Suprapubic skin (tissue), 4 donors: Measurements from ENCODE around the gene STN1. TPM values are rescaled to one million over a fixed set of nuclear protein-coding genes. Genes with fewer than 3 reads are reported as not detected.

ENCODE experiments used
- DNase-seq, 2 donors: peaks; one replicate each; pipeline ENCODE4 v3.0.0-alpha.2; 2019; ENCODE audit warnings: low spot score in 2 of 2
- H3K27ac ChIP-seq: fragments of 200-600 bp; sonication (generic); one replicate; pipeline ENCODE4 v1.5.1; 2019
- H3K27me3 ChIP-seq: fragments of 200-600 bp; sonication (generic); one replicate; pipeline ENCODE4 v1.5.1; 2019
- H3K36me3 ChIP-seq: fragments of 200-600 bp; sonication (generic); one replicate; pipeline ENCODE4 v1.5.1; 2019
- H3K4me1 ChIP-seq: fragments of 200-600 bp; sonication (generic); one replicate; pipeline ENCODE4 v1.5.1; 2019
- H3K4me3 ChIP-seq: fragments of 200-600 bp; sonication (generic); one replicate; pipeline ENCODE4 v1.5.1; 2019; ENCODE audit warnings: mild to moderate bottlenecking
- H3K9me3 ChIP-seq: fragments of 200-600 bp; sonication (generic); one replicate; pipeline ENCODE4 v1.5.1; 2019
- EP300 ChIP-seq: sonication (generic); formaldehyde crosslinking; IDR thresholded peaks from one replicate; pipeline ENCODE4 v1.6.1; 2017; ENCODE audit warnings: antibody characterized with exemption
- POLR2A ChIP-seq, 2 donors: fragments of 450-650 bp; IDR thresholded peaks; one replicate each; pipeline ENCODE4 v1.6.1; 2017; ENCODE audit warnings: antibody characterized with exemption in 2 of 2, mild to moderate bottlenecking in 2 of 2, moderate library complexity in 2 of 2
- POLR2AphosphoS5 ChIP-seq, 3 donors: sonication (generic); formaldehyde crosslinking; IDR thresholded peaks; one replicate each; pipeline ENCODE4 v1.6.1; 2017; ENCODE audit warnings: antibody characterized with exemption in 3 of 3
- WGBS: methylation state at CpG from one replicate; pipeline ENCODE4 v1.1.5; 2018; 5-methylcytosine and 5-hydroxymethylcytosine counted together
- total RNA-seq, 4 donors: library from RNA; depleted of rRNA; stranded (reverse); fragments of >200 nt; gene quantifications; one replicate each; pipeline ENCODE4 v1.1.0, GENCODE V29; 2016
- TF ChIP-seq, protein P1 (sequence below), 2 donors: fragments of 200-600 bp in 1 of 2; fragments of 450-650 bp in 1 of 2; sonication (generic) in 1 of 2; IDR thresholded peaks; one replicate each; pipeline ENCODE4 v1.5.1; 2016 to 2019; ENCODE audit warnings: antibody characterized with exemption in 2 of 2, mild to moderate bottlenecking in 1 of 2, moderate library complexity in 1 of 2

The STN1 gene
- total RNA-seq, 4 donors from 2014 or later: 13.8 to 24.8 (median 22.9) TPM

DNA sequence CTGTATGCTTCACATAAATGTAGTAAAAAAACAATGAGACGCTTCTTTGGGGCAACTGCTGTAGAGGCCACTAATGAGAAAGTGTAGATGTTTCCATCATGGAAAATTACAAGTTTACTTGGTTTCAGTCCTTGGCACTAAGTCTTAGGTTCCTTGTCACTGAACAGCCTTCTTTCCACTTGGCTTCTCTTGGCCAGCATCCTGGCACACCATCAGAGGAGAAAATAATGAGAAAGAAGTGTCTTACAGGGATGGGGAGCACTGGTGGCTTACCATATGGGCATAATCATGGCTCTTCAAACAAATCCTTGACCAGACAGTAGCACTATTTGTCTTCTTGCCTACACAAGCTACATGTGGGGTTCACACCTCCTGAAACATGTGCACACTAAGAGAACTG lies 40.1 kb downstream of the STN1 start:
- 88% methylated on average over 1 of the region's 1 CpG for WGBS
- H3K9me3 ChIP-seq: no peaks in the 10 kb centered on the region
- no peak overlapping the region for H3K4me3 ChIP-seq
- DNase-seq: no peak
- H3K36me3 ChIP-seq: peaks cover 35% of the 10 kb centered on the region
- no peaks in the 10 kb centered on the region for H3K27me3 ChIP-seq
- H3K4me1 ChIP-seq: peaks cover 58% of the 10 kb centered on the region
- TF ChIP-seq POLR2AphosphoS5 (IDR thresholded peaks at IDR 0.05) (no peak), POLR2A (IDR thresholded peaks at IDR 0.05) (no peak), EP300 (no peak)
- TF ChIP-seq, protein P1, sequence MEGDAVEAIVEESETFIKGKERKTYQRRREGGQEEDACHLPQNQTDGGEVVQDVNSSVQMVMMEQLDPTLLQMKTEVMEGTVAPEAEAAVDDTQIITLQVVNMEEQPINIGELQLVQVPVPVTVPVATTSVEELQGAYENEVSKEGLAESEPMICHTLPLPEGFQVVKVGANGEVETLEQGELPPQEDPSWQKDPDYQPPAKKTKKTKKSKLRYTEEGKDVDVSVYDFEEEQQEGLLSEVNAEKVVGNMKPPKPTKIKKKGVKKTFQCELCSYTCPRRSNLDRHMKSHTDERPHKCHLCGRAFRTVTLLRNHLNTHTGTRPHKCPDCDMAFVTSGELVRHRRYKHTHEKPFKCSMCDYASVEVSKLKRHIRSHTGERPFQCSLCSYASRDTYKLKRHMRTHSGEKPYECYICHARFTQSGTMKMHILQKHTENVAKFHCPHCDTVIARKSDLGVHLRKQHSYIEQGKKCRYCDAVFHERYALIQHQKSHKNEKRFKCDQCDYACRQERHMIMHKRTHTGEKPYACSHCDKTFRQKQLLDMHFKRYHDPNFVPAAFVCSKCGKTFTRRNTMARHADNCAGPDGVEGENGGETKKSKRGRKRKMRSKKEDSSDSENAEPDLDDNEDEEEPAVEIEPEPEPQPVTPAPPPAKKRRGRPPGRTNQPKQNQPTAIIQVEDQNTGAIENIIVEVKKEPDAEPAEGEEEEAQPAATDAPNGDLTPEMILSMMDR (IDR thresholded peaks at IDR 0.05): no peak
- no peak overlapping the region for H3K27ac ChIP-seq

DNA sequence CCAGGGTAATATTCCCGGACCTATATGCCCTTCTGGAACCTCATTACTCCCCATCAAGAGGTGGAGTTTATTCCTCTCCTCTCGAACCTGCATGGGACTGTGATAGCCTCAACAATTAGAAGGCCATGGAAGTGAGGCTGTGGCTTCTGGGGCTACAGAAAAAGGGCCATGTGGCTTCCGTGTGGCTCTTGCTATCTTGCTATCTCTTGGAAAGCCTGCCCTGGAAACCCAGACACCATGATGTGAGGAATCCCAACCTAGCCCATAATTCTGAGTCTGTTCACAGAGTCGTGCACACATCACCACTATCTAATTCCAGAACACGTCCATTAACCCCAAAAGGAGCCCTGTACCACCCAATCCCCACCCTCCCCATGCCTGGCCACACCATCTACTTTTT lies 41.8 kb downstream of the STN1 start:
- WGBS: 90% methylated on average over 5 of the region's 5 CpGs
- H3K4me1 ChIP-seq: peaks cover 60% of the 10 kb centered on the region
- H3K4me3 ChIP-seq: no peak overlapping the region
- no peaks in the 10 kb centered on the region for H3K27me3 ChIP-seq
- DNase-seq: no peak
- TF ChIP-seq POLR2AphosphoS5 (IDR thresholded peaks at IDR 0.05): no peak
- no peak overlapping the region for H3K27ac ChIP-seq
- H3K36me3 ChIP-seq: peaks cover 18% of the 10 kb centered on the region
- H3K9me3 ChIP-seq: no peaks in the 10 kb centered on the region

DNA sequence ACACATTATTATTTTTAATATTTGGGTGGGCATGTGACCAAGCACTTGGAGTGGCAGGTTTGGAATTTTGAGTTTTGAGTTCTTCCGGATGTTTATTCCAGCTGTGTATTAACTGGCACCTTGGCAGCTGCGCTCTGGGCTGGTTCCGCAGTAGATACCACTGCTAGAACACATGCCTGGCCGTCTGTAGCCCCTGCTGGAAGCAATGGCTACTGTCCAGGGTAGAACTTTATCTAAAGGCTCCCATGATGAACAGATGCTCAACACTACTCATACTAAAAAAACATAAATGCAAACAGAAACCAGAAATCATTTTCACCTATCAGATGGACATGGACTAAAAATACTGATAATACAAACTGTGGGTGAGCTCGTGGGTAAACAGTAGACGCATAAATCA lies 43.3 kb downstream of the STN1 start:
- no peaks in the 10 kb centered on the region for H3K9me3 ChIP-seq
- H3K4me1 ChIP-seq: peaks cover 61% of the 10 kb centered on the region
- H3K27ac ChIP-seq: no peak overlapping the region
- no peak for DNase-seq
- H3K36me3 ChIP-seq: peaks cover 8% of the 10 kb centered on the region
- TF ChIP-seq POLR2AphosphoS5 (IDR thresholded peaks at IDR 0.05) (no peak), EP300 (no peak), POLR2A (IDR thresholded peaks at IDR 0.05) (no peak)
- TF ChIP-seq, protein P1 (IDR thresholded peaks at IDR 0.05): no peak
- 52% methylated on average over 6 of the region's 6 CpGs for WGBS
- no peak overlapping the region for H3K4me3 ChIP-seq
- no peaks in the 10 kb centered on the region for H3K27me3 ChIP-seq

DNA sequence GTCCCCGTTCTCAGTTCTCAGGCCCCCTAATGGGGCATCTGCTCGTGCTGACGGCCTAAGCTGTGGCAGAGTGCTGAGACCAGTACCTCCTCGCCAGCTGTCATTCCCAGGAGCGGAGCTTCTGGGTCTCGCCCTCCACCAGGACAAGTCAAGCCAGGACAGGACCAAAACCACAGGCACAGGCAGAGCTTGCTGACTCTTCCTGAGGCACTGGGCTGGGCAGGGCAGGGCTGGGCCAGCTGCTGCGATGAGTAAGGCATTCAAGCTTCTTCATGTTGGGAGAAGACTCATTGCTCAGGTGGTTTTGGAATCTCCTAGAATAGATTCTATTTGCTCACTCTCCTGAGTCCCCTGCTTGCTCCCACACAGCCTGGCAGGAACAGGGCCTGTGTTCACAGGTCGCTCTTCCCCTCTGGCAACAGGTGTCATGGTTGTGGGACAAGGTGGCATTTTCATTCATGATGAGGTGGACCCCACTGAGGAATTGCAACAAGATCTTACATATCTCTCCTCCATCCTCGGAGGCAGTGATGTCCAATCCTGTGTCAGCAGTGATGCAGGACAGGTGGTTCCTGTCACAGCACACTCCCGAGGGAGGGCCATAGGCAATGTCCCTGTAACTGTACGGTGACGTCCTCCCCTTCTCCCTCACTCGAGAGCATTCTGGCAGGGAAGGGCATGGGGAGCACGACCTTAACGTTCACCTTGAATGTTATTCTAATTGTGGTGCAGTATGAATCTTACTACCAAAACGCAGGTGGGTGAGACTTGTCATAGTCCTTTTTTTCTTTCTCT lies 45.6 kb downstream of the STN1 start:
- peak overlapping the region; percentile 83 for H3K27ac ChIP-seq
- H3K9me3 ChIP-seq: no peaks in the 10 kb centered on the region
- WGBS: 70% methylated on average over 15 of the region's 16 CpGs
- no peaks in the 10 kb centered on the region for H3K36me3 ChIP-seq
- H3K27me3 ChIP-seq: no peaks in the 10 kb centered on the region
- peaks cover 51% of the 10 kb centered on the region for H3K4me1 ChIP-seq
- H3K4me3 ChIP-seq: no peak overlapping the region
- TF ChIP-seq POLR2A (IDR thresholded peaks at IDR 0.05): no peak
- TF ChIP-seq POLR2AphosphoS5 (IDR thresholded peaks at IDR 0.05): peak in 1 of 3 donors; percentile 15
- no peak for DNase-seq

DNA sequence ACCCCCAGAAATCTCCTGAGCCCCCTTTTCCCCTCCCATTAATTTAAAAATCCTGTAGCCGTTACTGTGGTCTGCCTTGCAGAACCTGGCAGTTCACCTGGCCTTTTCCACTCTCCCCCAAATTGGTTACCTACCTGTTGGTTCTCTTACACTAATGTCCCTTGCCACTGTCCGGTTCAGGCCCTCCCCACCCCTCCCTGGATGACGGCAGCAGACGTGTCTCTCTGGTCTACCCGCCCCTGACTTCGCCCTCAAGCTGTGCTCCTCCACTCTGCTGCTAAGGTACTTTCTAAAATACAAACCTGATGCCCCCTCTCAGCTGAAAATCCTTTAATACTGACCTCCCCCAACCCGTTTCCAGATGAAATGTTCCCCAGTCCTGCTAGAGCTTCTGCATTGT lies 47.0 kb downstream of the STN1 start:
- Histone ChIP-seq H3K9me3 (no peaks in the 10 kb centered on the region), H3K4me3 (no peak overlapping the region), H3K36me3 (no peaks in the 10 kb centered on the region), H3K4me1 (peaks cover 51% of the 10 kb centered on the region), H3K27ac (peak overlapping the region; percentile 83), H3K27me3 (no peaks in the 10 kb centered on the region)
- TF ChIP-seq EP300: no peak
- TF ChIP-seq, protein P1 (IDR thresholded peaks at IDR 0.05): no peak
- TF ChIP-seq POLR2A (IDR thresholded peaks at IDR 0.05): no peak
- TF ChIP-seq POLR2AphosphoS5 (IDR thresholded peaks at IDR 0.05): no peak
- 52% methylated on average over 7 of the region's 7 CpGs for WGBS
- DNase-seq: no peak

DNA sequence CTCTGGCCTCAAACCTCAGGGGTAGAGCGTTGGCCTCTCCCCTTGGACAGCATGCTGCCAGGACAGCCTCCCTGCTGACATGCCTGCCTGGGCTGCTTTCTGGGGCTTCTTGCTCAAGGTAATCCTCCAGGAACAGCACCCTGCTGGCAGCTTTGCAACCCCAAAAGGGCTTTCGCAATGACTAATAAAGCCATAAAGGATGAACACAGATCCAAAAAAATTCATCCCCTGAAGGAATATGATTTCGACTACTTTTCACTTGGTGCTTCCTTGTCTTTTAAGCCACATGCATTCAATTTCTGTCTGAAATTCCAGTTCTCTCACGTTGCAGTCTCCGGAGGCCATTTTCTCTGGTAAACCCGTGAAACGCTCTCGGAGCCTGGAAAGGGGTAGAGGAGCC lies 47.5 kb downstream of the STN1 start:
- peak overlapping the region; percentile 83 for H3K27ac ChIP-seq
- TF ChIP-seq EP300 (no peak), POLR2AphosphoS5 (IDR thresholded peaks at IDR 0.05) (no peak), POLR2A (IDR thresholded peaks at IDR 0.05) (no peak)
- TF ChIP-seq, protein P1 (IDR thresholded peaks at IDR 0.05): no peak
- DNase-seq: no peak
- no peaks in the 10 kb centered on the region for H3K27me3 ChIP-seq
- H3K4me3 ChIP-seq: no peak overlapping the region
- WGBS: 38% methylated on average over 8 of the region's 8 CpGs
- no peaks in the 10 kb centered on the region for H3K36me3 ChIP-seq
- H3K4me1 ChIP-seq: peaks cover 51% of the 10 kb centered on the region
- no peaks in the 10 kb centered on the region for H3K9me3 ChIP-seq
